HEK293 (cell line): ENCODE results near the gene CHERP.

Experiments used
- CTCF ChIA-PET: fragments of 350-600 bp; formaldehyde crosslinking; extraction: SDS; loops from one replicate; lab custom pipeline; 2021; ENCODE audit warnings: antibody characterized with exemption; lab: Yijun Ruan, JAX
- POLR2A ChIA-PET: fragments of 300-600 bp; formaldehyde crosslinking; extraction: SDS; loops from one replicate; lab custom pipeline; 2020; ENCODE audit warnings: antibody characterized with exemption, inconsistent platforms; lab: Yijun Ruan, JAX
- H3K27ac ChIP-seq: fragments of 200-500 bp; sonication (Bioruptor generic); 2 replicates; pipeline ENCODE4 v1.5.1; 2014; ENCODE audit warnings: low read depth, low read length, control low read depth, inconsistent platforms; ENCODE audit errors: extremely low read depth
- H3K36me3 ChIP-seq, 2 experiments: fragments of 200-500 bp in 1 of 2; sonication (Bioruptor generic) in 1 of 2; 1 replicate in 1 of 2; 2 replicates in 1 of 2; pipeline ENCODE4 v1.5.1; 2014 to 2017; ENCODE audit warnings: inconsistent platforms in 2 of 2, low read length in 2 of 2; ENCODE audit not compliant: control insufficient read depth in 2 of 2, insufficient read depth in 1 of 2
- H3K4me1 ChIP-seq: fragments of 200-500 bp; sonication (Bioruptor generic); 2 replicates; pipeline ENCODE4 v1.5.1; 2014; ENCODE audit warnings: mild to moderate bottlenecking, low read length, inconsistent platforms; ENCODE audit not compliant: control insufficient read depth, insufficient read depth
- H3K4me3 ChIP-seq: 2 replicates; pipeline ENCODE4 v1.5.1; 2011; ENCODE audit warnings: low read depth, mild to moderate bottlenecking, control low read depth, low read length, moderate library complexity
- H3K9me3 ChIP-seq: fragments of 200-500 bp; sonication (Bioruptor generic); 2 replicates; pipeline ENCODE4 v1.5.1; 2014; ENCODE audit warnings: low read depth, low read length, inconsistent platforms; ENCODE audit not compliant: control insufficient read depth, insufficient read depth
- BCL6B ChIP-seq: fragments of 450-650 bp; formaldehyde crosslinking; IDR thresholded peaks from 2 replicates; pipeline ENCODE4 v1.5.1; 2017; ENCODE audit warnings: missing biosample characterization, missing genetic modification characterization
- GLIS1 ChIP-seq: fragments of 450-650 bp; formaldehyde crosslinking; IDR thresholded peaks from 2 replicates; pipeline ENCODE4 v1.5.1; 2016; ENCODE audit warnings: missing biosample characterization, missing genetic modification characterization
- KLF9 ChIP-seq: fragments of 450-650 bp; formaldehyde crosslinking; IDR thresholded peaks from 2 replicates; pipeline ENCODE4 v1.5.1; 2016; ENCODE audit warnings: missing biosample characterization, missing genetic modification characterization, low read depth
- SP2 ChIP-seq: fragments of 450-650 bp; formaldehyde crosslinking; IDR thresholded peaks from 2 replicates; pipeline ENCODE4 v1.5.1; 2016; ENCODE audit warnings: missing biosample characterization, missing genetic modification characterization
- ZBTB20 ChIP-seq: fragments of 450-650 bp; formaldehyde crosslinking; IDR thresholded peaks from 2 replicates; pipeline ENCODE4 v1.5.1; 2016; ENCODE audit warnings: missing biosample characterization, missing genetic modification characterization
- ZBTB6 ChIP-seq: fragments of 450-650 bp; formaldehyde crosslinking; IDR thresholded peaks from 2 replicates; pipeline ENCODE4 v1.5.1; 2017; ENCODE audit warnings: missing biosample characterization, missing genetic modification characterization
- ZNF138 ChIP-seq: fragments of 450-650 bp; formaldehyde crosslinking; IDR thresholded peaks from 2 replicates; pipeline ENCODE4 v1.5.1; 2016; ENCODE audit warnings: missing biosample characterization, missing genetic modification characterization, borderline replicate concordance
- ZNF184 ChIP-seq: fragments of 450-650 bp; IDR thresholded peaks from 2 replicates; pipeline ENCODE4 v1.5.1; 2018; ENCODE audit warnings: missing biosample characterization, mild to moderate bottlenecking, missing genetic modification characterization
- ZNF366 ChIP-seq: fragments of 450-650 bp; formaldehyde crosslinking; conservative IDR thresholded peaks from 2 replicates; pipeline ENCODE4 v1.5.1; 2016; ENCODE audit warnings: missing biosample characterization, missing genetic modification characterization
- ZNF449 ChIP-seq: fragments of 450-650 bp; formaldehyde crosslinking; IDR thresholded peaks from 2 replicates; pipeline ENCODE4 v1.5.1; 2017; ENCODE audit warnings: missing biosample characterization, mild to moderate bottlenecking, missing genetic modification characterization, moderate library complexity
- ZNF548 ChIP-seq: fragments of 450-650 bp; formaldehyde crosslinking; IDR thresholded peaks from 2 replicates; pipeline ENCODE4 v1.5.1; 2016; ENCODE audit warnings: missing biosample characterization, missing genetic modification characterization
- ZNF571 ChIP-seq: fragments of 450-650 bp; formaldehyde crosslinking; IDR thresholded peaks from 2 replicates; pipeline ENCODE4 v1.5.0; 2017; ENCODE audit warnings: missing biosample characterization, missing genetic modification characterization
- ZNF600 ChIP-seq: fragments of 450-650 bp; formaldehyde crosslinking; IDR thresholded peaks from 2 replicates; pipeline ENCODE4 v1.5.1; 2016; ENCODE audit warnings: missing biosample characterization, missing genetic modification characterization
- ZNF610 ChIP-seq: fragments of 450-650 bp; formaldehyde crosslinking; IDR thresholded peaks from 2 replicates; pipeline ENCODE4 v1.5.1; 2016; ENCODE audit warnings: missing biosample characterization, missing genetic modification characterization, borderline replicate concordance
- ZNF639 ChIP-seq: fragments of 450-650 bp; formaldehyde crosslinking; IDR thresholded peaks from 2 replicates; pipeline ENCODE4 v1.5.1; 2016; ENCODE audit warnings: missing biosample characterization, missing genetic modification characterization
- ZSCAN18 ChIP-seq: fragments of 450-650 bp; formaldehyde crosslinking; IDR thresholded peaks from 2 replicates; pipeline ENCODE4 v1.5.1; 2016; ENCODE audit warnings: missing biosample characterization, missing genetic modification characterization

CHERP gene

GRCh38 chr19:16582486-16583261, 40.4 kb upstream of the CHERP start:
- Histone ChIP-seq H3K4me1 (peaks cover 8% of the 10 kb centered on the region), H3K36me3 (peaks cover 0 to 15% of the 10 kb centered on the region in 2 experiments; a peak in 1 of 3 replicates), H3K9me3 (no peaks in the 10 kb centered on the region), H3K4me3 (no peak overlapping the region), H3K27ac (no peak overlapping the region)
- ChIA-PET CTCF (no interaction called here), POLR2A (interaction anchor here (1.1 kb wide), 1 partner anchor 9 kb away, joined by 4 read pairs; no protein-coding TSS in a partner anchor)
- TF ChIP-seq GLIS1 (tag by site-specific recombination): 0 out of 2 replicates have a peak, but pooled peaks have one; percentile 17
- no peak for TF ChIP-seq ZNF571 (tag by site-specific recombination)
- TF ChIP-seq ZNF610 (tag by site-specific recombination): no peak

- Histone ChIP-seq H3K4me1 (peaks cover 3% of the 10 kb centered on the region), H3K36me3 (peaks cover 0 to 22% of the 10 kb centered on the region in 2 experiments; a peak in 1 of 3 replicates), H3K4me3 (no peak overlapping the region), H3K27ac (no peak overlapping the region), H3K9me3 (no peaks in the 10 kb centered on the region)
- ChIA-PET CTCF (interaction anchor here (0.7 kb wide), 1 partner anchor 250 kb away, joined by 3 read pairs; no protein-coding TSS in a partner anchor), POLR2A (interaction anchor here (0.8 to 1.1 kb wide), 2 partner anchors 8 to 10 kb away, joined by 3 to 4 read pairs; partner anchors contain the start of gene SLC35E1)
- no peak for TF ChIP-seq ZNF138 (tag by site-specific recombination)
- TF ChIP-seq ZSCAN18 (tag by site-specific recombination): no peak
- TF ChIP-seq ZBTB20 (tag by site-specific recombination): no peak
- no peak for TF ChIP-seq SP2 (tag by site-specific recombination)
- TF ChIP-seq ZNF366 (tag by site-specific recombination): no peak
- no peak for TF ChIP-seq ZBTB6
- no peak for TF ChIP-seq KLF9
Measured at GRCh38 chr19:16581971-16582343, 39.7 kb upstream of the CHERP start.

GRCh38 chr19:16581145-16581970, 39.1 kb upstream of the CHERP start:
- TF ChIP-seq ZNF548 (tag by site-specific recombination) (no peak), ZNF600 (tag by site-specific recombination) (peak; percentile 24; the same call in 1 of the 2 replicates), ZNF449 (peak; percentile 59; the same call in 1 of the 2 replicates), ZNF184 (tag by site-specific recombination) (no peak), ZBTB20 (tag by site-specific recombination) (peak; percentile 18; the same call in 1 of the 2 replicates), ZNF639 (tag by site-specific recombination) (no peak), BCL6B (tag by site-specific recombination) (no peak)
- Histone ChIP-seq H3K27ac (no peak overlapping the region), H3K9me3 (no peaks in the 10 kb centered on the region), H3K4me1 (peaks cover 3% of the 10 kb centered on the region), H3K36me3 (peaks cover 0 to 28% of the 10 kb centered on the region in 2 experiments; a peak in 1 of 3 replicates), H3K4me3 (no peak overlapping the region)
- POLR2A ChIA-PET: interaction anchor here (0.8 to 1.1 kb wide), 3 partner anchors 8 to 12 kb away, joined by 3 to 4 read pairs (median 3); partner anchors contain the start of gene SLC35E1
- CTCF ChIA-PET: interaction anchor here (0.7 kb wide), 1 partner anchor 250 kb away, joined by 3 read pairs; no protein-coding TSS in a partner anchor
